Measurements from ENCODE around the gene ITGB8.

GRCh38 chr7:20412032-20412431, 81.3 kb downstream of the ITGB8 start:
- TF ChIP-seq CTCF (conservative IDR thresholded peaks at IDR 0.05; ENCODE audit: low read depth in 2 of 2) (no peak), POLR2AphosphoS5 (IDR thresholded peaks at IDR 0.05; ENCODE audit: low read depth) (no peak), ZNF462 (CRISPR knock-in tag; IDR thresholded peaks at IDR 0.05) (no peak), EZH2 (IDR thresholded peaks at IDR 0.05; ENCODE audit: low read depth, unreplicated experiment) (no peak), CREB1 (CRISPR knock-in tag; IDR thresholded peaks at IDR 0.05; ENCODE audit: low read depth) (no peak), STAT1 (IDR thresholded peaks at IDR 0.05; ENCODE audit: unreplicated experiment) (no peak), EZH2phosphoT487 (IDR thresholded peaks at IDR 0.05; ENCODE audit: unreplicated experiment) (no peak), NANOG (IDR thresholded peaks at IDR 0.05; ENCODE audit: borderline replicate concordance) (no peak), JUNB (IDR thresholded peaks at IDR 0.05; ENCODE audit: unreplicated experiment) (no peak)
- TF ChIP-seq, protein P1, sequence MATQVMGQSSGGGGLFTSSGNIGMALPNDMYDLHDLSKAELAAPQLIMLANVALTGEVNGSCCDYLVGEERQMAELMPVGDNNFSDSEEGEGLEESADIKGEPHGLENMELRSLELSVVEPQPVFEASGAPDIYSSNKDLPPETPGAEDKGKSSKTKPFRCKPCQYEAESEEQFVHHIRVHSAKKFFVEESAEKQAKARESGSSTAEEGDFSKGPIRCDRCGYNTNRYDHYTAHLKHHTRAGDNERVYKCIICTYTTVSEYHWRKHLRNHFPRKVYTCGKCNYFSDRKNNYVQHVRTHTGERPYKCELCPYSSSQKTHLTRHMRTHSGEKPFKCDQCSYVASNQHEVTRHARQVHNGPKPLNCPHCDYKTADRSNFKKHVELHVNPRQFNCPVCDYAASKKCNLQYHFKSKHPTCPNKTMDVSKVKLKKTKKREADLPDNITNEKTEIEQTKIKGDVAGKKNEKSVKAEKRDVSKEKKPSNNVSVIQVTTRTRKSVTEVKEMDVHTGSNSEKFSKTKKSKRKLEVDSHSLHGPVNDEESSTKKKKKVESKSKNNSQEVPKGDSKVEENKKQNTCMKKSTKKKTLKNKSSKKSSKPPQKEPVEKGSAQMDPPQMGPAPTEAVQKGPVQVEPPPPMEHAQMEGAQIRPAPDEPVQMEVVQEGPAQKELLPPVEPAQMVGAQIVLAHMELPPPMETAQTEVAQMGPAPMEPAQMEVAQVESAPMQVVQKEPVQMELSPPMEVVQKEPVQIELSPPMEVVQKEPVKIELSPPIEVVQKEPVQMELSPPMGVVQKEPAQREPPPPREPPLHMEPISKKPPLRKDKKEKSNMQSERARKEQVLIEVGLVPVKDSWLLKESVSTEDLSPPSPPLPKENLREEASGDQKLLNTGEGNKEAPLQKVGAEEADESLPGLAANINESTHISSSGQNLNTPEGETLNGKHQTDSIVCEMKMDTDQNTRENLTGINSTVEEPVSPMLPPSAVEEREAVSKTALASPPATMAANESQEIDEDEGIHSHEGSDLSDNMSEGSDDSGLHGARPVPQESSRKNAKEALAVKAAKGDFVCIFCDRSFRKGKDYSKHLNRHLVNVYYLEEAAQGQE (IDR thresholded peaks at IDR 0.05; ENCODE audit: unreplicated experiment), result no peak

All from GM23338 (cell line).